ENCODE results near the gene ACTC1. TPM values are rescaled to one million over a fixed set of nuclear protein-coding genes. Genes with fewer than 3 reads are reported as not detected.
A peak's percentile ranks its signal among the peaks of the same experiment; 100 is the strongest.

ACTC1 gene
- 1 to 10 TPM; 3.3 to 4.5 TPM for total RNA-seq
- polyA plus RNA-seq (ENCODE audit: insufficient read length in 6 of 6): 1 to 10 TPM in 5 of 6 donors, under 1 TPM in 1; 0.94 to 4.3 (median 1.5) TPM
- long read RNA-seq, donor 1: 0 reads
- long read RNA-seq, donor 2, partial matches to known transcripts: 0 of 1 reads
- long read RNA-seq, donor 2, other reads (novel, unspliced or antisense): 0 of 1 reads
- long read RNA-seq, donor 3: 0 reads
- long read RNA-seq, donor 4: 0 reads
- long read RNA-seq, donor 5: 0 reads
- long read RNA-seq, donor 6, transcript ACTC1-201 (7 exons, 3,694 nt): major isoform, 11 of 11 reads
- long read RNA-seq, donor 6, partial matches to known transcripts: 0 of 11 reads
- long read RNA-seq, donor 6, other reads (novel, unspliced or antisense): 0 of 11 reads
- long read RNA-seq, donor 7: 0 reads
- long read RNA-seq, donor 8, transcript ACTC1-201 (7 exons, 3,694 nt): major isoform, 10 of 10 reads
- long read RNA-seq, donor 8, partial matches to known transcripts: 0 of 10 reads
- long read RNA-seq, donor 8, other reads (novel, unspliced or antisense): 0 of 10 reads
- long read RNA-seq, donor 9, partial matches to known transcripts: 0 of 4 reads
- long read RNA-seq, donor 9, other reads (novel, unspliced or antisense): 0 of 4 reads
- long read RNA-seq, donor 10, partial matches to known transcripts: 0 of 1 reads
- long read RNA-seq, donor 10, other reads (novel, unspliced or antisense): 0 of 1 reads
- long read RNA-seq, donor 11: 0 reads
- long read RNA-seq, donor 12, transcript ACTC1-201 (7 exons, 3,694 nt): major isoform, 5 of 5 reads
- long read RNA-seq, donor 12, partial matches to known transcripts: 0 of 5 reads
- long read RNA-seq, donor 12, other reads (novel, unspliced or antisense): 0 of 5 reads

DNA sequence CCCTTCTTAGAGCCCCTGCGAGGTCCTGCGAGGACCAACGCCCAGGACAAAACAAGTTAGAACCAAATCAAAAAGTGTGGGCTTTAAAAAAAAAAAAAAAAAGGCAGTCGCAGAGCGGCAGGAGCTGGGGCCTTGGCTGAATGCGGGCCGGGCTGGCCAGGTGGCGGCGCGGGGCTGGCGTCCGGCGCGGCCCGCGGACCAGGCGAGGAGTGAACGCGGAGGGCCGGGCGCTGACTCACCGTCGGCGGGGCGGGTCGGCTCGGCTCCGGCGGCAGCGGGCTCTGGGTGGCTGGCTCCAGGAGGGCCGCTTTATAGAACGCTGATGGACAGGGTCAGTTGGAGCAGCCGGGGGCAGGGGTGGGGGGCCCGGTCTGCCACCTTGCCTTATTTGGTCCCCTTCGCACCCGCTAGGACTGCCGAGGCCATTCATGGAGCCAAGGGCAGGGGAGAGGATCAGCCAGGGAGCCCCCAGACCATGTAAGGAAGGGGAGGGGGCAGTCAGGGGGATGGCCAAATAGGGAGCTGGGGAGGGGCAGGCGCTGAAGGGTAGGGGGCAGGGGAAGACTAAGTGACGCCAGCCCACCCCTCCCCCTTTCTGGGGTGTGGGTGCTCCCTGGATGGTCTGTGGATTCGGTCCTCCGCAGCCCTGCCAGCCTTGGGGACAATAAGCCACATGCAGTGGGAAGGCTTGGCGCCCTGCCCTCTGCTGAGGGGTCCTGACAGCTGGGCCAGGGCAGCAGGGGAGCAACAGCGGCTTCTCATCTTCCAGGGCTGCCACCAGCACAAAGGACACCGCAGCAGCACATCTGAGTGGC lies at the start of gene ACTC1:
Gene ACTC1 (minus strand): TSS at position 283 of the 815 bp plus-strand sequence. CDS start 741 bp downstream, outside the sequence.
- intact Hi-C loops (cut with DNase I): no loop called here
- Histone ChIP-seq H3K4me3 (no peak within 1 kb of the TSS), H3K27ac (no peak within 1 kb of the TSS), H3K9me3 (no peaks in the 10 kb centered on the region), H3K36me3 (no peaks in the 10 kb centered on the region), H3K4me1 (peaks cover 0 to 5% of the 10 kb centered on the region in 2 donors), H3K27me3 (peaks cover 29 to 87% of the 10 kb centered on the region in 2 donors)
- no peak for TF ChIP-seq CTCF (IDR thresholded peaks at IDR 0.05)
- ATAC-seq (peak; percentile 94), DNase-seq (peak in 2 of 4 donors; percentile 32 to 86)

DNA sequence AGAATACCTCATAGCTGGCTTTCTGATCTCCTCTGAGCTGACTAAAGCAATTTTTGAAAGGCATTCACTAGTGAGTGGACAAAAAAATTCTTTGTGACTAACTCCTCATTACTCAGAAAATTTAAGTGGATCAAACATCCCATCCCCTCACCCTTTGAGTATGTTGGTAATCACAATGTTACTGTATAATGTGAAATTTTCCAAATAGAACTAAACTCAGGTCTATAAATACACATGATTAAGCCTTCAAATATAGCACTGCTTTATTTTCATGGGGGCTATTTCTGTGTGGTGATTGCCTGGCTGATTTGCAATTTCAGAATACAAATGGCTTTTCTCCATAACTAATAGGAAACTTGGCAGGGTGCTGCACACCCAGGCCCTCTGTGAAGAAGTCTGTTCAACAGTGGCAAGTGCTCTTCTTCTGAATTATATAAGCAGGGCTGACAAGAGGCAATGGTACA lies 45.9 kb upstream of the ACTC1 start:
- H3K36me3 ChIP-seq: no peaks in the 10 kb centered on the region
- no peaks in the 10 kb centered on the region for H3K4me1 ChIP-seq
- no peak for TF ChIP-seq CTCF (IDR thresholded peaks at IDR 0.05)
- H3K27ac ChIP-seq: no peak overlapping the region
- H3K27me3 ChIP-seq: no peaks in the 10 kb centered on the region
- no peak for ATAC-seq
- no peaks in the 10 kb centered on the region for H3K9me3 ChIP-seq
- DNase-seq: no peak
- intact Hi-C loops (cut with DNase I): no loop called here
- H3K4me3 ChIP-seq: no peak overlapping the region

GRCh38 chr15:34838282-34838681 lies 42.9 kb upstream of the ACTC1 start:
- H3K4me1 ChIP-seq: no peaks in the 10 kb centered on the region
- no peaks in the 10 kb centered on the region for H3K27me3 ChIP-seq
- ATAC-seq (no peak), DNase-seq (no peak)
- H3K9me3 ChIP-seq: peaks cover 0 to 7% of the 10 kb centered on the region in 2 donors
- intact Hi-C loops (cut with DNase I): no loop called here
- H3K4me3 ChIP-seq: no peak overlapping the region
- no peak for TF ChIP-seq CTCF (IDR thresholded peaks at IDR 0.05)
- no peaks in the 10 kb centered on the region for H3K36me3 ChIP-seq
- H3K27ac ChIP-seq: no peak overlapping the region

- no peaks in the 10 kb centered on the region for H3K4me1 ChIP-seq
- TF ChIP-seq CTCF (IDR thresholded peaks at IDR 0.05): no peak
- ATAC-seq (no peak), DNase-seq (no peak)
- H3K27me3 ChIP-seq: no peaks in the 10 kb centered on the region
- no peak overlapping the region for H3K4me3 ChIP-seq
- no peak overlapping the region for H3K27ac ChIP-seq
- H3K9me3 ChIP-seq: peaks cover 0 to 7% of the 10 kb centered on the region in 2 donors
- H3K36me3 ChIP-seq: no peaks in the 10 kb centered on the region
- intact Hi-C loops (cut with DNase I): no loop called here
Observed at GRCh38 chr15:34837246-34838016, 42.1 kb upstream of the ACTC1 start.
